Activated CD4-positive, alpha-beta T cell treated with anti-CD3 and anti-CD28 coated beads, Interleukin-2, amount 50 U/mL, for 24 hours (primary cell): Measurements from ENCODE around the gene SPP1.
"Not testable (repeated sequence)": the region's sequence is repeated elsewhere in the genome, so short reads cannot be mapped to it uniquely, and the experiment has no call there.

Source experiments
- DNase-seq, 2 donors: peaks; one replicate each; pipeline ENCODE4 v3.0.0-alpha.2; 2020; ENCODE audit warnings: low read depth in 1 of 2, low spot score in 1 of 2

SPP1 gene

DNA sequence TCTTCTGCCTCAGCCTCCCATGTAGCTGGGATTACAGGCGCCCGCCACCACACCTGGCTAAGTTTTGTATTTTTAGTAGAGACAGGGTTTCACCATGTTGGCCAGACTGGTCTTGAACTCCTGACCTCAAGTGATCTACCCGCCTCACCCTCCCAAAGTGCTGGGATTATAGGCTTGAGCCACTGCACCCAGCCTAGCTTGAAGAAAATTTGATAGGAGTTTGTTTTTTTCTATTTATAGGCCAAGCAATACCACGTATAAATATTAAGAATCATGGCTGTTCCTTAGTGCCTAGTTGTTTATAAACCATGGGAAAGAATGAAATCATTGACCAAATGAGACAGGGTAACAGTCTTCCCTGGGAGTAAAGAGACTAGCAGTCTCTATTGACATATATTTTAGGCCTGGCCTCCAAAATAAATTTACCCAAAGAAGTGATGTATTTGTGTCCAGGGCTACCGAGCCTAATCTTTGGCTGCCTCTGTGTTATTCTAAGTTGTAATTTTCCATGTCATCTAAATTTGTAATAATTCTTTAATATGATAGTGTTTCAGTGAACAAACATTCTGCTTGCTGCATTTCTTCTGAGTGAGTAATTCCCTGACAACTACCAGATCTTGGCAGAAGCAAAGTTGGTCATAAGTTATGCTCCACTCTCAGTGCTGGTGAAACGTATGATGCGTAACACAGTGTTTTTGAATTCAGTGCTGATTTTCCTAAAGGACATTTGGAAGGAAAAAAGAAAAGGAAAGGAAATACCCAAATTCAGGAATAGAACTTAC is 42.2 kb downstream of the SPP1 start:
- DNase-seq: no peak

DNA sequence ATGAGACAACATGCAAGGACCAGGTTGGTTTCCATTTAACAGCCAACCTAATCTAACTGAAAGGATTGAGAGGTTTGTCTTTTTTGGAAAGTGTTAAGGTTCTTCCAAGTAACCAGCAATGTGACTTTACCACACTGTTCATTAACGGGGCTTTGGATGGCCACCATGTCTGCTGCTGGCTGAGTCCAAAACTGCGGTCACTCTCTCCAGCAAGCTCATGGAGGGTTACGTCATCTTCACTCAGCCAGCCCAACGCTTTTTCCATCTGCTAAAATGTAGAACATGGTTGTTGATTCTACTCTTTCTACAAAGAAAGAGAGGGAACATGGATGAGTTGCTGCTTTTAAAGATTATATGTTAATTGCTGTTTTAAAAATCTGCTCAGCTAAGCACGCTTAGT is 43.0 kb downstream of the SPP1 start:
- DNase-seq: no peak

DNA sequence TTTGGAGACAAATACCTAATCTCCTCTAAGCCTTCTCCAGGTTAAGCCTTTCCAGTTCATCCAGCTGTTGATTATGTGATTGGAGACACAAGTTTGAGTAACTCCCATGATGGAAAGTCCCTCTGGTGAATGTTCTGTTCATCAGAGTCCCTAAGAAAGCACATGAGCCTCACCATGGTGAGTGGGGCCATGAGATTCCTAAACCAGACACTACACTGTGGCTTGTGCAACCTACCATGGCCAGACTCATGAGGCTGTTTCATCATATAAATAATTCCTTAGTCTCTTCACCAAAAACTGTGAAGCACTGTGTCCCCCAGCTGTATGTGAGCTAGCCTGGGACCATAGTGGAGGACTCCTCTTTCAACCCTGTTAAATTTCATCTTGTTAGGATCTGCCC is 46.3 kb downstream of the SPP1 start:
- DNase-seq: no peak

DNA sequence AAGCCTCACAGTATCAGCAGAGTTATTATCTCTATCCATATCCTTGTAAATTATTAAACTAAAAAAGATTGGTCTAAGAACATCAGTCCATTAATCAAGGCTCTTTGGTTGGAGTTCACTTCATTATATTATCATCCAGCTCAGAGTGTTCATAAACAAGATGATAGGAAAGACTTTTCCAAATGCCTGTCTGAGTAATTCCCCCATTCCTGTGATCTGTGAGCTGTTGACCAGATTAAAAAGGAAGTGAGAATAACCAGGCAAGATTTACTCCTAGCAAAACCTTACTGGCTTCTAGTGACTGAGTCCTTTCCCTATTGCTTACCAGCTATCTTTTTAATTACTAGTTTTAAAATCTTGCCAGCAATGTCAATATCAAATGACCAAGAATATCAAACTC is 46.8 kb downstream of the SPP1 start:
- no peak for DNase-seq

DNA sequence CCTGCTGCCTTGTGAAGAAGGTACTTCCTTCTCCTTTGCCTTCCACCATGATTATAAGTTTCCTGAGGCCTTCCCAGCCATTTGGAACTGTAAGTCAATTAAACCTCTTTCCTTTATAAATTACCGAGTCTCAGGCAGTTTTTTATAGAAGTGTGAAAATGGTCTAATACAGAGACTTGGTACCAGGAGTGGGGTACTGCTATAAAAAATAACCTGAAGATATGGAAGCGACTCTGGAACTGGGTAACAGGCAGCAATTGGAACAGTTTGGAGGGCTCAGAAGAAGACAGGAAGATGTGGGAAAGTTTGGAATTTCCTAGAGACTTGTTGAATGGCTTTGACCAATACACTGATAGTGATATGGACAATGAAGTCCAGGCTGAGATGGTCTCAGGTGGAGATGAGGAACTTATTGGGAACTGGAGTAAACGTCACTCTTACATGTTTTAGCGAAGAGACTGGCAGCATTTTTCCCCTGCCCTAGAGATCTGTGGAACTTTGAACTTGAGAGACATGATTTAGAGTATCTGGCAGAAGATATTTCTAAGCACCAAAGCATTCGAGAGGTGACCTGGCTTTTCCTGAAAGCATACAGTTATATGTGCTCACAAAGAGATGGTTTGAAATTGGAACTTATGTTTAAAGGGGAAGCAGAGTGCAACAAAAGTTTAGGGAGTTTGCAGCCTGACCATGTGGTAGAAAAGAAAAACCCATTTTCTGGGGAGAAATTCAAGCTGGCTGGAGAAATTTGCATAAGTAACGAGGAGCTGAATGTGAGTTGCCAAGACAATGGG is 50.6 kb downstream of the SPP1 start:
- not testable (repeated sequence) for DNase-seq

DNA sequence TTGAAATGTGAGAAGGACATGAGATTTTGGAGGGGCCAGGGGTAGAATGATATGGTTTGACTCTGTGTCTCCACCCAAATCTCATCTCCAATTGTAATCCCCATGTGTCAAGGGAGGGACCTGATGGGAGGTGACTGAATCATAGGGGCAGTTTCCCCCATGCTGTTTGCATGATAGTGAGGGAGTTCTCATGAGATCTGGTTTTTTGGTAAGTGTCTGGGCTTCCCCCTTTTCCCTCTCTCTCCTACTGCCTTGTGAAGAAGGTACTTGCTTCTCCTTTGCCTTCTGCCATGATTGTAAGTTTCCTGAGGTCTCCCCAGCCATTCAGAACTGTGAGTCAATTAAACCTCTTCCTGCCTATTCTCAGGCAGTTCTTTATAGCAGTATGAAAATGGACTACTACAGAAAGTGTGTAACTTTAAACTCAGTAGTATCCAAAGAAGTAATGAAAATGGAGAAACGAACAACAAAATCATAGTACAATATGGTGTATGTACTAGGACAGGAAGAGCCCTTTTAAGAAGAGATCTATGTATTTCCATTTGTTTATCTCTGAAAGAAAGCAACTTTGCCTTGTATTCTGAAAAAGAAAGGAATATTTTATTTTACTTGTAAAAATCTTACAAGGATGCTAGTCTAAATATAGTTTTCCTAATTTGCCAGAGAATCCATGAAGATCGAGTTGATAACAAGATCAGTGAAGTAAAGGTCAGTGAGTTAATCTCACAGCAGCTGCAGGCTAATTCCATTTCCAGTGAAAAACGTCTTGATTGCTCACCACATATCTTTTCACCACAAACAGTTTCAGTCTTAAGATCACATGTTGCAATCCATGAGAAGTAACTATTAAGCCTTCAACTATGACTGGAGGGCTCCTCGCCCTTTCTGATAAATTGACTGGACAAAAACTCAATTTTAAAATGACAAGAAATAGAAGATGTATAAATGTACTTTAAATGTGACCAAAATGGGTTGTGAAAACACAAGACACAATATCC is 52.4 kb downstream of the SPP1 start:
- DNase-seq: no peak

DNA sequence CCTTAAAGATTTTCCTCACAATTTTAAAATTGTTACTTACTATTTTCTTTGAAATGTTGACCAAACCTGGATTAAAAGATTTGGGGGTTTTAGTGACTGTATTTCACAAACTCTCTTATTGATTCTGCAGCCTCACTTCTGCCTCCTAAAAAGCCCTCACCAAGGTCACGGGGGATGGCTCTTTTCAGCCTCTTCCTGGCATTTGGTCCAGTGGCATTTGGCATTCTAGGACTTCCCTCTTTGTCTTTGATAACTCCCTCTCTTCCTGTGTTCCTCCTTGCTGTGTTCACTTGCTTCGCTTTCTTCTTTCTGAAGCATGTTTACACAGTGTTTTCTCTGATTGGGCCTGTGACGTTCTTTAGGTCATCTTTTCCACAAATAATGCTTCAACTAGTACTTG is 53.4 kb downstream of the SPP1 start:
- no peak for DNase-seq

DNA sequence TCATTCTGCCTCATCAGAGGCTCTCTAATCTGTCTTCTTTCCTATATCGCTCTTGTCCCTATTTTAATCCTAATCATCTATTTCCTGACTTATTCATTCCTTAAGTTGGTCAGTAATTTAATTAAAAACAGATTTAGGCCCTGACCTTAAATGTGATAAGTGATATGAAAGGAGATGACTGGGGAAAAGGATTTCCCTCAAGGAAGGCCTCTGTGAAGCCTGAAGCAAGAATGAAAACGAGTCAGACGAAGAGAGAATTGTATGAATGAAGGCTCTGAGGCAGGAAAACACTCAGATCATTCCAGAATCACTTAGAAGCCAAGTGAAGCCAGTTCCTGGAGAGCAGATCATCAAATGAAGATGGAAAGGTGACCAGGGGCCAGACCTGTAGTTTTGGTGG is 54.0 kb downstream of the SPP1 start:
- DNase-seq: no peak

DNA sequence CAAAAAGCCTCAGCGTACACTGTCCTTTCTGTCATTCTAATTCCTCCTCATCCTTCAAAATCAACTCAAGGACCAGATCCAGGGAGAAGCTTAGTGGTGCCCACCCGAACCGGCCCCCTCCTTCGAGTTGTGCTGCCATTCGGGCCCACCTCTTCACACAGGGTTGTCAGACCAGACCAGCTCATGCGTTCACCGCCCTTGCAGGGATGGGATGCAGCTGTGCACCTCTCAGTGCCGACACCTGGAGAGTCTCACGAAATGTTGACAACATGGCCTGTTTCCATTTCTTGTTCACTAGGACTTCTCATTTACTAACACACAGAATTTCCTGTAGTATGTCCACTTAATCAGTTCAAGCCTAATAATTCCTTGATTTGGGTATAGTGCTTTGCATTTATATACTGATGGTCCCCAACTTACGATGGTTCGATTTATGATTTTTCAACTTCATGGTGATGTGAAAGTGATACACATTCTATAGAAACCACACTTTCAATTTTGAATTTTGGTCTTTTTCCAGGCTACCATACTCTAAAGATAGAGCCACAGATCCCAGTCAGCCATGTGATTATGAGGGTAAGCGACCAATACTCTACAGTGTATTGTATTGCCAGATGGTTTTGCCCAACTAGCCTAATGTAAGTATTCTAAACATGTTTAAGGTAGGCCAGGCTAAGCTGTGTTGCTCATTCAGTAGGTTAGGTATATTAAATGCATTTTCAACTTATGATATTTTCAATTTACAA is 55.2 kb downstream of the SPP1 start:
- no peak for DNase-seq
